HEK293 (cell line): ENCODE data around the gene ADGRB3.

Experiments used
- GLI4 ChIP-seq: fragments of 450-650 bp; formaldehyde crosslinking; IDR thresholded peaks from 2 replicates; pipeline ENCODE4 v1.5.1; 2016; ENCODE audit warnings: missing biosample characterization, missing genetic modification characterization
- KLF16 ChIP-seq: fragments of 450-650 bp; formaldehyde crosslinking; IDR thresholded peaks from 2 replicates; pipeline ENCODE4 v1.5.1; 2017; ENCODE audit warnings: missing biosample characterization, missing genetic modification characterization
- PRDM6 ChIP-seq: fragments of 450-650 bp; formaldehyde crosslinking; IDR thresholded peaks from 2 replicates; pipeline ENCODE4 v1.5.1; 2017; ENCODE audit warnings: missing biosample characterization, missing genetic modification characterization
- SETDB1 ChIP-seq: IDR thresholded peaks from one replicate; pipeline ENCODE4 v1.6.1; 2017; ENCODE audit warnings: mild to moderate bottlenecking, low read length, moderate library complexity, mixed read lengths; ENCODE audit not compliant: insufficient read length
- ZNF140 ChIP-seq: fragments of 450-650 bp; formaldehyde crosslinking; IDR thresholded peaks from 2 replicates; pipeline ENCODE4 v1.5.1; 2016; ENCODE audit warnings: missing biosample characterization, missing genetic modification characterization
- ZNF274 ChIP-seq, 2 experiments: fragments of 200-500 bp in 1 of 2; fragments of 450-650 bp in 1 of 2; sonication (Bioruptor generic) in 1 of 2; formaldehyde crosslinking in 1 of 2; IDR thresholded peaks; 2 replicates each; pipeline versions ENCODE4 v1.5.1 to v1.6.1; 2014 to 2016; ENCODE audit warnings: borderline replicate concordance in 1 of 2, inconsistent platforms in 1 of 2, low read length in 1 of 2, missing biosample characterization in 1 of 2, missing genetic modification characterization in 1 of 2
- ZNF341 ChIP-seq: fragments of 450-650 bp; formaldehyde crosslinking; IDR thresholded peaks from 2 replicates; pipeline ENCODE4; 2016; ENCODE audit warnings: low read depth, missing biosample characterization, missing genetic modification characterization
- ZNF416 ChIP-seq: fragments of 450-650 bp; formaldehyde crosslinking; IDR thresholded peaks from 2 replicates; pipeline ENCODE4 v1.5.1; 2016; ENCODE audit warnings: missing biosample characterization, missing genetic modification characterization
- ZNF488 ChIP-seq: fragments of 450-650 bp; formaldehyde crosslinking; IDR thresholded peaks from 2 replicates; pipeline ENCODE4 v1.5.1; 2016; ENCODE audit warnings: missing biosample characterization, missing genetic modification characterization
- ZNF501 ChIP-seq: fragments of 450-650 bp; formaldehyde crosslinking; IDR thresholded peaks from 2 replicates; pipeline ENCODE4 v1.5.1; 2016; ENCODE audit warnings: missing biosample characterization, missing genetic modification characterization
- ZNF707 ChIP-seq: fragments of 450-650 bp; formaldehyde crosslinking; IDR thresholded peaks from 2 replicates; pipeline ENCODE4 v1.5.1; 2016; ENCODE audit warnings: missing biosample characterization, missing genetic modification characterization
- TF ChIP-seq, protein P1 (sequence below): fragments of 450-650 bp; formaldehyde crosslinking; IDR thresholded peaks from 2 replicates; pipeline ENCODE4 v1.5.1; 2016; ENCODE audit warnings: missing biosample characterization, missing genetic modification characterization, low read depth
- TF ChIP-seq, protein P2 (sequence below): fragments of 450-650 bp; formaldehyde crosslinking; IDR thresholded peaks from 2 replicates; pipeline ENCODE4 v1.5.1; 2016; ENCODE audit warnings: missing biosample characterization, missing genetic modification characterization

GRCh38 chr6:68826501-68826900 is 191.4 kb downstream of the ADGRB3 start:
- TF ChIP-seq KLF16: no peak
- TF ChIP-seq, protein P1, sequence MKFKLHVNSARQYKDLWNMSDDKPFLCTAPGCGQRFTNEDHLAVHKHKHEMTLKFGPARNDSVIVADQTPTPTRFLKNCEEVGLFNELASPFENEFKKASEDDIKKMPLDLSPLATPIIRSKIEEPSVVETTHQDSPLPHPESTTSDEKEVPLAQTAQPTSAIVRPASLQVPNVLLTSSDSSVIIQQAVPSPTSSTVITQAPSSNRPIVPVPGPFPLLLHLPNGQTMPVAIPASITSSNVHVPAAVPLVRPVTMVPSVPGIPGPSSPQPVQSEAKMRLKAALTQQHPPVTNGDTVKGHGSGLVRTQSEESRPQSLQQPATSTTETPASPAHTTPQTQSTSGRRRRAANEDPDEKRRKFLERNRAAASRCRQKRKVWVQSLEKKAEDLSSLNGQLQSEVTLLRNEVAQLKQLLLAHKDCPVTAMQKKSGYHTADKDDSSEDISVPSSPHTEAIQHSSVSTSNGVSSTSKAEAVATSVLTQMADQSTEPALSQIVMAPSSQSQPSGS (tag by site-specific recombination): no peak
- no peak for TF ChIP-seq SETDB1
- TF ChIP-seq, protein P2, sequence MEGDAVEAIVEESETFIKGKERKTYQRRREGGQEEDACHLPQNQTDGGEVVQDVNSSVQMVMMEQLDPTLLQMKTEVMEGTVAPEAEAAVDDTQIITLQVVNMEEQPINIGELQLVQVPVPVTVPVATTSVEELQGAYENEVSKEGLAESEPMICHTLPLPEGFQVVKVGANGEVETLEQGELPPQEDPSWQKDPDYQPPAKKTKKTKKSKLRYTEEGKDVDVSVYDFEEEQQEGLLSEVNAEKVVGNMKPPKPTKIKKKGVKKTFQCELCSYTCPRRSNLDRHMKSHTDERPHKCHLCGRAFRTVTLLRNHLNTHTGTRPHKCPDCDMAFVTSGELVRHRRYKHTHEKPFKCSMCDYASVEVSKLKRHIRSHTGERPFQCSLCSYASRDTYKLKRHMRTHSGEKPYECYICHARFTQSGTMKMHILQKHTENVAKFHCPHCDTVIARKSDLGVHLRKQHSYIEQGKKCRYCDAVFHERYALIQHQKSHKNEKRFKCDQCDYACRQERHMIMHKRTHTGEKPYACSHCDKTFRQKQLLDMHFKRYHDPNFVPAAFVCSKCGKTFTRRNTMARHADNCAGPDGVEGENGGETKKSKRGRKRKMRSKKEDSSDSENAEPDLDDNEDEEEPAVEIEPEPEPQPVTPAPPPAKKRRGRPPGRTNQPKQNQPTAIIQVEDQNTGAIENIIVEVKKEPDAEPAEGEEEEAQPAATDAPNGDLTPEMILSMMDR (tag by site-specific recombination): no peak
- no peak for TF ChIP-seq ZNF274 (IDR thresholded peaks at IDR 0.05; ENCODE audit: low read length)
- no peak for TF ChIP-seq ZNF274 (tag by site-specific recombination; IDR thresholded peaks at IDR 0.05; ENCODE audit: borderline replicate concordance)
- no peak for TF ChIP-seq ZNF501 (tag by site-specific recombination)
- no peak for TF ChIP-seq GLI4 (tag by site-specific recombination)
- no peak for TF ChIP-seq ZNF416
- no peak for TF ChIP-seq ZNF341 (tag by site-specific recombination)
- no peak for TF ChIP-seq ZNF707
- TF ChIP-seq ZNF140 (tag by site-specific recombination): no peak
- TF ChIP-seq PRDM6: no peak
- TF ChIP-seq ZNF488 (tag by site-specific recombination): no peak
